H7 (cell line): Measurements from ENCODE around the gene THPO. TPM values are rescaled to one million over a fixed set of nuclear protein-coding genes. Genes with fewer than 3 reads are reported as not detected.

Experiments
- DNase-seq: peaks from one replicate; pipeline ENCODE4 v3.0.0; 2012
- H3K27me3 ChIP-seq: 2 replicates; pipeline ENCODE4 v1.6.0; 2011; ENCODE audit warnings: mild to moderate bottlenecking, low read length; ENCODE audit not compliant: control insufficient read depth, insufficient read depth
- H3K36me3 ChIP-seq: replicated peaks from 2 replicates; pipeline ENCODE4 v1.5.1; 2011; ENCODE audit warnings: low read length; ENCODE audit not compliant: control insufficient read depth, insufficient read depth
- H3K4me3 ChIP-seq: 2 replicates; pipeline ENCODE4 v1.5.1; 2011; ENCODE audit warnings: low read depth, mild to moderate bottlenecking, control low read depth, low read length, moderate library complexity; ENCODE audit not compliant: insufficient read depth
- total RNA-seq: library from RNA; depleted of rRNA; stranded (reverse); fragments of >200 nt; shearing (Covaris generic); gene quantifications from 2 replicates; pipeline ENCODE4 v1.2.3, GENCODE V29; 2014; rRNA removed

The THPO gene
- 0.80 and 1.3 TPM in 2 replicates for total RNA-seq

DNA sequence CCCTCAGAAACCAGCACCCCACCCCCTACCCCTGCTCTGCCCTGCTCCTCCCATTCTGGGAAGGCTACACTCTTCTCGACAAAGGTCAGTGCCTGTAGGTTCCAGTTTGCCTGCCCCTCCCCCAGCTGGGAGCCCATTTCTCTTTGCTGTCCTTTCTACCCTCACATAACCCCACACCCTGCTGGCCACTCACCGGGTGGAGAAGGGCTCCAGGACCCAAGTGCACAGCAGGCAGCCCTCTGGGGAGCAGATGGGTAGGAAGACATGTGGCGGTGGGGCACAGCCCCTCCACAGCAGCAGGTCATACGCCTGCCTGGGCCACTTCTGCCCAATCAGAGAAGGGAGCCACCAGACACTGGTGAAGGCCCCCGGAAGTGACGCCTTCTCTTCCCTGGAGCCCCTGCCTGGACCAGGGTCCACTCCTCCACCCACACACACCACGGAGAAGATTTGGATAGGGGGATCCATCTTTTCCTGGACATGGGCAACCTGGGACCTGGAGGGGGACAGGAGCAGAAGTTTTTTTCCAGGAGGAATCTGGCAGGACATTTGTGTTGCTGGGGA lies at the start of gene THPO:
Gene THPO, minus strand, starts transcription at position 326 of the 564 bp plus-strand sequence. CDS start 1,948 bp downstream, outside the sequence.
- no peaks in the 10 kb centered on the region for H3K36me3 ChIP-seq
- peaks cover 40% of the 10 kb centered on the region for H3K27me3 ChIP-seq
- no peak within 1 kb of the TSS for H3K4me3 ChIP-seq
- DNase-seq, result peak; percentile 81

DNA sequence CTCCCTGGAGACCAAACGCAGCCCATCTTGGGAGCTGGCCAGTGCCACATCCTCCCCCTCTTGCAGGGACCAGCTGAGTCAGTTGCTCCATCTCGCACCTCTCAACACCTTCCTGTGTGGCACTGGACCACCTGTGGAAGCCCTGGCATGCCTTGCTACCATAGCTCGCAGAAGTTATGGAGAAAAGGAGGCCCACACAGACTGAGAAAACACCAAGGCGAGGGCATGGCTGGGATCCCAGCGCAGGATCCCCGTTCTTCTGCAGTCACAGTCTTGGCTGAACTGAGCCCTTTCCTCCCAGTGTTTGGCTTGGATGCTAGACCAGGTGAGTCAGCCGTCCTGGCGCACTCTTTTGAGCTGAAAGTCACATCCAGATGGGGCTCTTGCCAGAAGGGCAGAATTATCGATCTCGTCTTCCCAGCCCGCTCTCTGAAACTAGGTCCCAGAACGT lies 48.7 kb upstream of the THPO start:
- Histone ChIP-seq H3K27me3 (no peaks in the 10 kb centered on the region), H3K36me3 (no peaks in the 10 kb centered on the region), H3K4me3 (no peak overlapping the region)
- no peak for DNase-seq

DNA sequence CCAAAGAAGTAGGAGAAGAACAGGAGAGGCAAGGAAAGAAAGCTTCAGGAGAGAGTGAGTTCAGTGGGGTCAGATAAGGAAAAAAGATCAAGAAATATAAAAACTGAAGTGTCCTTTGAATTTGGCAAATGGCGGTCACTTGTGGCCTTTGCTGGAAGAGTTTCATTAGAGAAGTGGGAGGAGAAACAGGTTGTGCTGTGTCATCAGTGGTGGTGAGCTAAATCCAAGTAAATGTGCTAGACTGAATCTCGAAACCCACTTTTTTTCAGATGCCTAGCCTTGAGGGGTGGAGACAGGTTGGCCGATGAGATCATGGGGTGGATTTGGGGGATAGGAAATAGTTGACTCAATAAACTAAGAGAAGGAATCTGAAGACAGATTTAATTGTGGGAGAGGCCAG lies 45.6 kb upstream of the THPO start:
- no peak overlapping the region for H3K4me3 ChIP-seq
- H3K27me3 ChIP-seq, result no peaks in the 10 kb centered on the region
- no peak for DNase-seq
- no peaks in the 10 kb centered on the region for H3K36me3 ChIP-seq

DNA sequence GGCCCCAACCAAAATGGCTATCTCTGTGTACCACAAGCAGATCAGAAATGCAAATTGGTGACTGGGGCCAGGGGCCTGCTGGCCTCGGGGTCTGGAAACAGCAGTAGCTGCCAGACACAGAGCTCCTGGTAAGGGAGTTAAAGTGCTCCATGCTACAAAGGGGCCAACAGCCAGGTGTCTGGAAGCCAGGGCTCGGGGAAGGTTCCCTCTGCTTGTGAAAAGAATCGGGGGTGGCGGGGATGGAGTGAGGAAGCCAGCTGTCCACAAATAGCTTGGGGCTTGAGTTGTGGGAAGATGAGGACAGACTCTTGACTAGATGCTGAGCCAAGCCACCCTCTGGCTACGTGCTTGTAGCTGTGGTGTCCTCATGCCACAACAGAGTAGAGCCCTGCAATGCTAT lies 41.2 kb upstream of the THPO start:
- Histone ChIP-seq H3K4me3 (no peak overlapping the region), H3K36me3 (no peaks in the 10 kb centered on the region), H3K27me3 (no peaks in the 10 kb centered on the region)
- no peak for DNase-seq

DNA sequence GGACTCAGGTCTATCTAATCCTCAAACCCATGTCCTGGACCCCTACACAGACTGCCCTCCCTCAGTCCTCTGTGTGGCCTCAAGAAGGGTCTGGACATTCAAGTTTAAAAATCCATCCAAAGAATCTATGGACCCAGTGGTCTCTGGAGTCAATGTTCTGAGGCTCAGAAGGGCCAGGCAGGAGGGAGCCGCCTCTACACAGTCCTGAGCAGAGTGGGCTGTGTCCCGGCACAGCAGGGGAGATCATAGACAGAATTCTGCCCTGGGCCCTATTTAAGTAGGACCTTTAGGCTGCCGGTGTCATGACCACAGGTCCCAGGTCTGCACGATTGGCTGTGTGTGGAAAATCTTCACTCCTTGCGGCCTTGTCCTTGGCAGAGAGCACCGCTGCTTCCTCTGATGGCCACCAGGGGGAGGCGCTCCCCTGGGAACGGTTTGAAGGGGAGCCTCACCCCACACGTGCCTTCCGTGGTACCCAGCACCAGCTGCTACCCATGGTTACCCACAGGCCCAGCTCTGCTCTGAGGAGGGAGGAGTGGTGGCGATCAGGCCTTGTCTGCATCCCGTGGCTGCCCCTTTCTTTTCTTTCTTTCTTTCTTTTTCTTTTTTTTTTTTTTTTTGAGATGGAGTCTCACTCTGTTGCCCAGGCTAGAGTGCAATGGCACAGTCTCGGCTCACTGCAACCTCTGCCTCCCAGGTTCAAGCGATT lies 39.8 kb upstream of the THPO start:
- DNase-seq, result peak; percentile 85
- H3K36me3 ChIP-seq, result no peaks in the 10 kb centered on the region
- H3K4me3 ChIP-seq, result no peak overlapping the region
- H3K27me3 ChIP-seq, result no peaks in the 10 kb centered on the region

DNA sequence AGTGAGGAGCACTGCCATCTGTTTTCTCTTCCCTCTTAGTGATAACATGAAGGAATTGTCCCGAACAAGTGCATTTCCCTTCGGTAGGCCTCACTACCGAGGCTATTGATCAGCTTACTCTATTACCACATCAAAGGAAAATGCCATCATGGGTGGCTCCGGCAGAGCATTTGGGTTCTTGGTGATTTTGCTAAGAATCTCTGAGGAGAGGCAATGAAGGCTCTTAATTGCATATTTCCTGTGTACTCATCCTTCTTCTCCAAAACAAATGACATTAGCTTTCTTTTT lies 37.1 kb upstream of the THPO start:
- DNase-seq, result no peak
- Histone ChIP-seq H3K36me3 (no peaks in the 10 kb centered on the region), H3K27me3 (no peaks in the 10 kb centered on the region), H3K4me3 (no peak overlapping the region)

DNA sequence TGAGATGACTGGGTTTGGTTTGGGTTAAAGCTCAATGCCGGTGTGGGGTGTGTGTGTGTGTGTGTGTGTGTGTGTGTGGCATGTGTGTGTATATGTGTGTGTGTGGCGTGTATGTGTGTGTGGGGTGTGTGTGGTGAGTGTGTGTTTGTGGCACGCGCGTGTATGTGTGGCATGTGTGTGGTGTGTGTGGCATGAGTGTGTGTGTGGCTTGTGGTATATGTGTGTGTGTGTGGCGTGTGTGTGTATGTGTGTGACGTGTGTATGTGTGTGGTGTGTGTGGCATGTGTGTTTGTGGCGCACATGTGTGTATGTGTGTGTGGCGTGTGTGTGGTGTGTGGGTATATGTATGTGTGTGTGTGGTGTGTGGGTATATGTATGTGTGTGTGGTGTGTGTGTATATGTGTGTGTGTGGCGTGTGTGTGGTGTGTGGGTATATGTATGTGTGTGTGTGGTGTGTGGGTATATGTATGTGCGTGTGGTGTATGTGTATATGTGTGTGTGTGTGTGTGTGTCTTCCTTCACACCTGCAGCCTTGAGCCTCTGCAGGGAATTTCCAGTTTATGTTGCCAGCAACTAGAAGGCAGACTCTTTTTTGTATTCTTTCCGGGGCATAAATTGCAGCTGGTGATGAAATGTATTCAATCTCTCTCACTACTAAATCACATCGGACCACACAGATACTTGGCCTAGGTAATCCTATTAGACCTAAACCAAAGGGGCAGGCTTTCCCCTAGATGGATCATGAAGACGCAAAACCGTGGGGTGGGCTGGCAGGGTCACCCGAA lies 36.6 kb upstream of the THPO start:
- Histone ChIP-seq H3K36me3 (no peaks in the 10 kb centered on the region), H3K27me3 (no peaks in the 10 kb centered on the region), H3K4me3 (no peak overlapping the region)
- DNase-seq, result no peak

DNA sequence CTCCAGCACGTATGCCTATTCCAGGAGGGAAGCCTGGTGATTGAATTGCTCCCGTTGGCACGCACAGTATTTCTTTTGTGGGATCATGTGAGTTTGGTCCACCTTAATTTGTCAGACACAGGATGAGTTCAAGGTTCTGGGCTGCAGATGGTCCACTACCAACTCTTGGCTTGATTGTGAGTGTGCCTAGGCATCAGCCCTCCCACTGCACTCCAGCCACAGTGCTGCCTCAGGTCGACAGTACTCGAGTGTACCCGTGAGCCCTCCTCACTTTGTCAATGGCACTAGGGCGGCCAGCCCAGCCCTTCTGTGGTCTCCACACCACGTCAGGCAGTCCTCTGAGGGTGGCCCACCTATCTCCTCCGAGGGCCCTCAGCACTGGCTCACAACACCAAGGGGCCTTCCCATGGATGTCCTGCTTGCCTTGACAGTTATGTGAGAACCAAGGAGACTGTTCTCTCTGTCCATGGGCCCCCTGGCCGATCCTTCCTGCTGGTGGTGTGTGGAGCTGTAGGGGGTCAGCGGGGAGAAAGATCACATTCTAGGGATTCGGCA lies 32.0 kb upstream of the THPO start:
- Histone ChIP-seq H3K4me3 (no peak overlapping the region), H3K27me3 (no peaks in the 10 kb centered on the region), H3K36me3 (no peaks in the 10 kb centered on the region)
- DNase-seq, result no peak

DNA sequence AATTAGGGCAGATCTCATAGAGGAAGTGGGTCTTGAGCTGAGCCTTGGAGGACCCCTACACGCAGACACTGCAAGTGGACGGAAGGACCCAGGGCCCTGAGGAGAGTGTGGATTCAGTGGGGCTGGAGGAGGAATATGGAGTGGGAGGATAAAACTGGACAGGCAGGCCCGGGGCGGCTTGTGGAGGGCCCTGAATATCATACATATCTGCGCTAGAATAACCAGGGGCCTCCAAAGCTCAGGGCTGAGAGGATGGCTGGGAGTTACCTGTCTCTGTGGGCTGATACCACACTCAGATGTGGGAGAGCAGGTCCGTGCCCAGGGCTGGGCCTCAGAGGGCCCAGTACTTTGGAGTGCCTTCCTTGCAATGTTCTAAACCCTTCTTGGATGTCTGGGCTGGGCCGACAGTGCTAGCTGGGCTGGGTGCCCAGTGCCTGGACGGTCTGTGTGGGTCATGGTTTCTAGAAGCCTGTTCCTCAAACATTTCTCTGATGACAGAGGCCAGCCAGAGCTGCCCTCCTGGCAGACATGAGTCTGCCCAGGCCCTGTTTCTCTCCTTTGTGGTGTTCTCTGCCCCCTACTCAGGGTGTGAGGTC lies 31.4 kb upstream of the THPO start:
- Histone ChIP-seq H3K4me3 (no peak overlapping the region), H3K27me3 (no peaks in the 10 kb centered on the region)

DNA sequence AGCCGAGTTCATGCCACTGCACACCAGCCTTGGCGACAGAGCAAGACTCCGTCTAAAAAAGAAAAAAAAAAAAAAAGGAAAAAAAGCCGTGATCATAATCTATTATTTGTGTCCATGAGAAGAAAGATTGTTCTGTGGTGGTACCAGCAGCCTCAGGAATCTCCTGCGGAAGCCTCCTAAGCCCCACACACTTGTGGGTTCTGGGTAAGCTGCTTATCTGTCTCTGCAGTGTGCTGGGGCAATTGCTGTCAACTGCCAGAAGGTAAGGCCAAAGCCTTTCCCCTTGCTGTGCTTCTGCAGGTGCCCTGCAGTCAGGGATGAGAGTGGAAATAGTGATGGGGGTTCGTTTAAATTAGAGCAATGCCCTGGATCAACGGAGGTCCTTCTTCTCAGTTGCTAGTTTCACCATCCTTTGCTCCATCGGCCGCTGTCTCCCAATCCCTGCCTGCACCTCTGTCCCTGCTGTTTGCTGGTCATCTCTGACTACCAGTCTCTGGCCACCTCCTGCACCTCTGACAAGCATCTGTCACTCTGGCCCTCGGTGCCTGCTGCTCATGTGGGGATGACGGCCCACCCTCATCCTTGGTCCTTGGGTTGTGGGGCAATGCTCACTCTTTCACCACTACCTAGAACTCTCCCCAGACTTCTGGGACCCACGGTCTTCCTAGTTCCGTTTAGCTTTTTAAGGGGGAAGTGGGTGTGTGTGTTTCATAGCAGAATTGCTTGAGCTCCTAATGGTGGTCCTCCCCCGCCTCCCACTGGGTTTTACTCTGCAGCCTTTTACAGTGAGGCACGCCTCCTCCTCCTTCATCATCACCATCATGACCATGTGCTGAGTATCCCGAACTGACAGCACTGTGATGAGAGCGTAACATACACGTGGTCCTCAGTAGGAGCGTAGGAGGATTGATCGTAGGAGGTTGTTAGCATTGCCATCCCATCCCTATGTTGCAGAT lies 27.3 kb upstream of the THPO start:
- H3K27me3 ChIP-seq, result no peaks in the 10 kb centered on the region
- H3K36me3 ChIP-seq, result no peaks in the 10 kb centered on the region
- H3K4me3 ChIP-seq, result no peak overlapping the region
- DNase-seq, result no peak

More for the DNA sequence above, 31.4 kb upstream of the THPO start:
- no peaks in the 10 kb centered on the region for H3K36me3 ChIP-seq
- DNase-seq, result no peak

DNA sequence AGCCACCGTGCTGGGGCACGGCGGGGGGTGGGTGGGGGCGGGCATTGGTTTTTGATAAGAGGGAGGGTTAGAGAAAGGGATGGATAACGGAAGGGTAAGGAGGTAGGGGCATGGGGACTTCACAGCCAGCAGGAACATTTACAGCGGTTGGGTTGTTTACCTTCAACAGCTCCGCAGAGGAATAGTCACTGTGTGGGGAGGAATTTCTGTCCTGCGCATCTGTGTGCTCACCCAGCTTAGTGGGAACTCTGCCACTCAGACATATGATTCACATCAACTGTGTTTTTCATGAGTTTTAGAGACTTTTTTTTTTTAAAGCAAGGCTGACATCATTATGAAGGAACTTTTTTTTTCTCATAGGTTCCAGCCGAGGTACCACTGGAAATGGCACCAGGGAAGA lies 21.4 kb upstream of the THPO start:
- peak; percentile 75 for DNase-seq
- Histone ChIP-seq H3K4me3 (no peak overlapping the region), H3K36me3 (no peaks in the 10 kb centered on the region), H3K27me3 (no peaks in the 10 kb centered on the region)

DNA sequence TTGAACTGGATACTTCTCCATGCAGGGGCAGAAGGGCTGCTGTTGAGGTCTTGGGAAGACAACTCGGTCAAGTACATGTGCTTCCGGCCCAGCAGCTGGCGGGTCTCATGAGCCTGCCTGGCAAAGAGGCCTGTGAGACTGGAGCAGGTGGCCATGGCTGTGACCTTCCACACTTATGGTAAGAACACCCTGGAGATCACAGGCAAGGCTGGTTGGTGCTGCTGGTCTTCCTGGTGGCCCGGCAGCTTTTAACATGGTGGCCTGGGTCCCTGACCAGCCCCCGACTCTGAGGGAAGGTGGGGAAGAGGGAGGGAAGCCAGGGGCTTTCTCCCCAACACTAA lies 17.3 kb upstream of the THPO start:
- H3K36me3 ChIP-seq, result no peaks in the 10 kb centered on the region
- H3K27me3 ChIP-seq, result no peaks in the 10 kb centered on the region
- H3K4me3 ChIP-seq, result no peak overlapping the region
- no peak for DNase-seq

DNA sequence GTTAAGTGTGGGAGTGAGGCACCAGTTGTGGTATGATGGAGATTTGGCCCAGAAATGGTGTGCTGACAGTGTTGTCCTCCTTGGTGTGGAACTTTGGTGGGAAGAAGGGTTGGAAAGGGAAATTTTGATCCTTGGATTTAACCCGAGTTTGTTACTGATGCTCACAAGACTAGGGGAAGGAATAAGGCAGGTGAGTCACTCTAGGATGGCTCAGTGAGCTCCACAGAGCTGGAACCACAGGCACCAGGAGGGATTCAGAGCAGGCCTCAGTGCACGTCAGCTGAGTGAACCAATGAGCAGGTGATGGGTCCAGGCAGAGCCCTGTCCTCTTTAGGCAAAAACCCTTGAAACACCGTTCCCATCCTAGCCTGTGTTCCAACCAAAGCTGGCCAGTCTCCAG lies 13.3 kb upstream of the THPO start:
- Histone ChIP-seq H3K4me3 (no peak overlapping the region), H3K27me3 (no peaks in the 10 kb centered on the region), H3K36me3 (no peaks in the 10 kb centered on the region)
- no peak for DNase-seq
